ENCODE data around the gene NHSL2. TPM values are rescaled to one million over a fixed set of nuclear protein-coding genes. Genes with fewer than 3 reads are reported as not detected.

NHSL2 gene
- total and polyA plus RNA-seq, 8 donors: 0.59 to 3.9 (median 0.95) TPM

DNA sequence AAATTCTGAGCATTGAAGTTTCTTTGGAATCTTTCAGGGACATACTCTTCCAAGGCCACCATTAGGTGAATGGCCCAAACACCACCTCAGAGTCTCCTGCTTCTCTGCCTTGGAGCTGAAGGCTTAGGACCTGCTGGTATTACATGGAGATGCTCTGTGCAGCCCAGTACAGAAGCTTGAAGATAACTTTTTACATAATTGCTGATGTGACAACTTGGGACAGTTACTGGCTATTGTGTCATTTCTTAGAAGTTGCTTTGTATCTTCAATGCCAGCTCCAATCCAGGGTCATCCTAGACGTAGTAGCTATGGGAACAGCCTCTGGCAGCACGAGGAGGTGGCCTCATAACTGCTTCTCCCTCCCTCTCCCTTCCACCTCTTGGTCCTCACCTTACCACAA, 160.6 kb downstream of the NHSL2 start:
- H3K4me3 ChIP-seq: no peak overlapping the region
- no peaks in the 10 kb centered on the region for H3K36me3 ChIP-seq
- H3K9me3 ChIP-seq: no peaks in the 10 kb centered on the region
- peaks cover 0 to 22% (median 0%) of the 10 kb centered on the region in 4 donors for H3K27me3 ChIP-seq
- no peaks in the 10 kb centered on the region for H3K4me1 ChIP-seq
- ATAC-seq: no peak
- no peak for FAIRE-seq
- DNase-seq: no peak
- TF ChIP-seq, protein P1, sequence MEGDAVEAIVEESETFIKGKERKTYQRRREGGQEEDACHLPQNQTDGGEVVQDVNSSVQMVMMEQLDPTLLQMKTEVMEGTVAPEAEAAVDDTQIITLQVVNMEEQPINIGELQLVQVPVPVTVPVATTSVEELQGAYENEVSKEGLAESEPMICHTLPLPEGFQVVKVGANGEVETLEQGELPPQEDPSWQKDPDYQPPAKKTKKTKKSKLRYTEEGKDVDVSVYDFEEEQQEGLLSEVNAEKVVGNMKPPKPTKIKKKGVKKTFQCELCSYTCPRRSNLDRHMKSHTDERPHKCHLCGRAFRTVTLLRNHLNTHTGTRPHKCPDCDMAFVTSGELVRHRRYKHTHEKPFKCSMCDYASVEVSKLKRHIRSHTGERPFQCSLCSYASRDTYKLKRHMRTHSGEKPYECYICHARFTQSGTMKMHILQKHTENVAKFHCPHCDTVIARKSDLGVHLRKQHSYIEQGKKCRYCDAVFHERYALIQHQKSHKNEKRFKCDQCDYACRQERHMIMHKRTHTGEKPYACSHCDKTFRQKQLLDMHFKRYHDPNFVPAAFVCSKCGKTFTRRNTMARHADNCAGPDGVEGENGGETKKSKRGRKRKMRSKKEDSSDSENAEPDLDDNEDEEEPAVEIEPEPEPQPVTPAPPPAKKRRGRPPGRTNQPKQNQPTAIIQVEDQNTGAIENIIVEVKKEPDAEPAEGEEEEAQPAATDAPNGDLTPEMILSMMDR (IDR thresholded peaks at IDR 0.05): no peak
- no peak overlapping the region for H3K27ac ChIP-seq
- 28 to 33% methylated on average over 2 of the region's 2 CpGs for WGBS, 2 donors
- intact Hi-C loops (cut with DNase I): no loop called here

DNA sequence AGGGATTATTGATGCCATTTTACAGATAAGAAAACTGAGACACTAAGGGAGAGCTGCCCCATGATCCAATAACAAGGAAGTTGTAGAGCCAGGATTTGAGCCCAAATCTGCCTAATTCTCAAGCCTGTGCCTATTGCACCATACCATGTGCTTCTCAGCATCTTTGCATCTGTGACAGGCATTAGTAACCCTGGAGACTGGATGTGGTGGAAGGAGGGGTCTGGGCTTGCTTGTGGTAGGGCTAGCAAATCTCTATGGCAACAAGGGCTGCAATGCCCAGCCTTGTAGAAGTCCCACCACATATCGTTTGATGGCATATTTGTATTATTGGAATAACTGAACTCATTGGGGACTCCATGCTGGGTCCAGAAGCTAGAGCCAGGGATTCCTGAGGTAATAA, 163.0 kb downstream of the NHSL2 start:
- no peak overlapping the region for H3K4me3 ChIP-seq
- H3K27me3 ChIP-seq: peaks cover 0 to 19% (median 0%) of the 10 kb centered on the region in 4 donors
- WGBS, 2 donors: 74 to 75% methylated on average over 1 of the region's 1 CpG
- DNase-seq (no peak), ATAC-seq (no peak), FAIRE-seq (no peak)
- H3K9me3 ChIP-seq: no peaks in the 10 kb centered on the region
- TF ChIP-seq, protein P1 (IDR thresholded peaks at IDR 0.05): no peak
- no peak overlapping the region for H3K27ac ChIP-seq
- intact Hi-C loops (cut with DNase I): no loop called here
- no peaks in the 10 kb centered on the region for H3K4me1 ChIP-seq
- no peaks in the 10 kb centered on the region for H3K36me3 ChIP-seq

DNA sequence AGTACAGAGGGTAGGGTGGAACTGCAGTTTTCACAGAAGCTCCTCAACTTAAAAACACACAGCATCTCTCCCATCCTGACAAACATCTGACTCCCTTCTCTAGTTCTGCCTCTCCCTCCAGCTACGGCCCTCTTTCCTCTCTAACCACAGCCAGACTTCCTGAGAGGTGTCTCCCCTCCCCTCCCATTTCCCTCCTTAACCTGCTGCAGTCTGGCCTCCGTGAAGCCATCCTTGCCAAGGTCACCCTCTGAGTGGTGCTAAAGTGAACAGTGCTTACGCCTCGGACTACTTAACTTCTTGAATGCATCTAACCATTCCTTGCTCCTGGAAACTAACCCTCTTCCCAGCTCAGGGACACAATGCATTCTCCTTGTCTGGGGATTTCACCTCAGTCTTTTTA, 167.8 kb downstream of the NHSL2 start:
- 62 to 68% methylated on average over 4 of the region's 4 CpGs for WGBS, 2 donors
- H3K9me3 ChIP-seq: no peaks in the 10 kb centered on the region
- no peak overlapping the region for H3K27ac ChIP-seq
- FAIRE-seq: no peak
- no peak overlapping the region for H3K4me3 ChIP-seq
- no peak for DNase-seq
- H3K27me3 ChIP-seq: peaks cover 0 to 8% (median 2%) of the 10 kb centered on the region in 4 donors
- no peaks in the 10 kb centered on the region for H3K4me1 ChIP-seq
- TF ChIP-seq, protein P1 (IDR thresholded peaks at IDR 0.05): no peak
- ATAC-seq: no peak
- intact Hi-C loops (cut with DNase I): no loop called here
- no peaks in the 10 kb centered on the region for H3K36me3 ChIP-seq

GRCh38 chrX:72079607-72080006, 169.0 kb downstream of the NHSL2 start:
- TF ChIP-seq, protein P1 (IDR thresholded peaks at IDR 0.05): no peak
- no peak overlapping the region for H3K4me3 ChIP-seq
- intact Hi-C loops (cut with DNase I): no loop called here
- WGBS, 2 donors: 76 to 81% methylated on average over 12 of the region's 12 CpGs
- DNase-seq (no peak), FAIRE-seq (no peak), ATAC-seq (peak in 1 of 4 donors; percentile 30)
- no peaks in the 10 kb centered on the region for H3K4me1 ChIP-seq
- peaks cover 0 to 3% (median 0%) of the 10 kb centered on the region in 4 donors for H3K27me3 ChIP-seq
- H3K9me3 ChIP-seq: no peaks in the 10 kb centered on the region
- no peak overlapping the region for H3K27ac ChIP-seq
- no peaks in the 10 kb centered on the region for H3K36me3 ChIP-seq

GRCh38 chrX:72080150-72080549, 169.5 kb downstream of the NHSL2 start:
- ATAC-seq (no peak), DNase-seq (no peak), FAIRE-seq (no peak)
- H3K36me3 ChIP-seq: no peaks in the 10 kb centered on the region
- H3K4me3 ChIP-seq: no peak overlapping the region
- peaks cover 0 to 3% (median 0%) of the 10 kb centered on the region in 4 donors for H3K27me3 ChIP-seq
- intact Hi-C loops (cut with DNase I): no loop called here
- H3K27ac ChIP-seq: no peak overlapping the region
- TF ChIP-seq, protein P1 (IDR thresholded peaks at IDR 0.05): no peak
- no peaks in the 10 kb centered on the region for H3K9me3 ChIP-seq
- 71 to 72% methylated on average over 7 of the region's 7 CpGs for WGBS, 2 donors
- H3K4me1 ChIP-seq: no peaks in the 10 kb centered on the region

Measured in pancreas (tissue), 10 donors.